GM12872 (cell line): ENCODE measurements around the gene MROH2A.

Source experiments
- CTCF ChIP-seq: IDR thresholded peaks from 3 replicates; pipeline ENCODE4 v1.5.1; 2011; ENCODE audit warnings: low read depth, mild to moderate bottlenecking, low read length, moderate library complexity; ENCODE audit not compliant: insufficient read depth

MROH2A gene

GRCh38 chr2:233801357-233802131 is 23.4 kb downstream of the MROH2A start:
- no peak for TF ChIP-seq CTCF

GRCh38 chr2:233802132-233802815 is 24.1 kb downstream of the MROH2A start:
- TF ChIP-seq CTCF, result no peak

GRCh38 chr2:233803292-233803911 is 25.3 kb downstream of the MROH2A start:
- TF ChIP-seq CTCF, result no peak

- no peak for TF ChIP-seq CTCF
These were observed 25.9 kb downstream of the MROH2A start for GRCh38 chr2:233803994-233804393.

- peak; percentile 19; the same call in 1 of the 3 replicates for TF ChIP-seq CTCF
These were observed 29.2 kb downstream of the MROH2A start for GRCh38 chr2:233807215-233807865.

GRCh38 chr2:233807966-233808935 is 30.1 kb downstream of the MROH2A start:
- TF ChIP-seq CTCF, result no peak
